Astrocyte (in vitro differentiated cells and primary cell): ENCODE results near the gene SLC16A7. TPM values are rescaled to one million over a fixed set of nuclear protein-coding genes. Genes with fewer than 3 reads are reported as not detected.
A peak's percentile ranks its signal among the peaks of the same experiment; 100 is the strongest.

Source experiments
- DNase-seq: peaks from one replicate; pipeline ENCODE4 v3.0.0-alpha.2; 2010; ENCODE audit warnings: low read depth
- FAIRE-seq: peaks from 2 replicates; lab custom pipeline; 2011; peaks lifted over from hg19 to GRCh38; lab: Jason Lieb, UNC
- H2AFZ ChIP-seq: 2 replicates; pipeline ENCODE4 v1.6.0; 2012; ENCODE audit warnings: low read depth, low read length, inconsistent platforms
- H3K27ac ChIP-seq: 2 replicates; pipeline ENCODE4 v1.5.1; 2011; ENCODE audit warnings: low read depth, low read length, inconsistent platforms
- H3K27me3 ChIP-seq: 2 replicates; pipeline ENCODE4 v1.6.0; 2011; ENCODE audit warnings: low read length, inconsistent platforms; ENCODE audit not compliant: insufficient read depth
- H3K36me3 ChIP-seq: 2 replicates; pipeline ENCODE4 v1.5.1; 2011; ENCODE audit warnings: low read length, inconsistent platforms; ENCODE audit not compliant: insufficient read depth
- H3K4me1 ChIP-seq: 2 replicates; pipeline ENCODE4 v1.5.1; 2011; ENCODE audit warnings: low read length, inconsistent platforms; ENCODE audit not compliant: insufficient read depth
- H3K4me2 ChIP-seq: 2 replicates; pipeline ENCODE4 v1.6.0; 2012; ENCODE audit warnings: low read length, inconsistent platforms
- H3K4me3 ChIP-seq: 2 replicates; pipeline ENCODE4 v1.5.1; 2011; ENCODE audit warnings: low read depth, mild to moderate bottlenecking, low read length, inconsistent platforms; ENCODE audit not compliant: insufficient read depth
- H3K79me2 ChIP-seq: 2 replicates; pipeline ENCODE4 v1.6.0; 2012; ENCODE audit warnings: mild to moderate bottlenecking, low read length, inconsistent platforms; ENCODE audit not compliant: insufficient read depth
- H3K9ac ChIP-seq: 2 replicates; pipeline ENCODE4 v1.6.0; 2012; ENCODE audit warnings: mild to moderate bottlenecking, low read length, inconsistent platforms
- H3K9me3 ChIP-seq: 2 replicates; pipeline ENCODE4 v1.5.1; 2012; ENCODE audit warnings: low read depth, mild to moderate bottlenecking, low read length, inconsistent platforms; ENCODE audit not compliant: insufficient read depth
- H4K20me1 ChIP-seq: 2 replicates; pipeline ENCODE4 v1.6.0; 2012; ENCODE audit warnings: low read length, inconsistent platforms; ENCODE audit not compliant: insufficient read depth
- H3K27ac Mint-ChIP-seq: one replicate; pipeline ENCODE4 v1.8.0; 2021; ENCODE audit warnings: mild to moderate bottlenecking, mixed read lengths; ENCODE audit not compliant: unreplicated experiment
- H3K27me3 Mint-ChIP-seq: one replicate; pipeline ENCODE4 v1.8.0; 2021; ENCODE audit warnings: low read depth, mixed read lengths; ENCODE audit not compliant: unreplicated experiment
- H3K36me3 Mint-ChIP-seq: one replicate; pipeline ENCODE4 v1.8.0; 2021; ENCODE audit warnings: low read depth, mixed read lengths; ENCODE audit not compliant: unreplicated experiment
- H3K4me1 Mint-ChIP-seq: one replicate; pipeline ENCODE4 v1.8.0; 2021; ENCODE audit warnings: low read depth, mixed read lengths; ENCODE audit not compliant: unreplicated experiment
- H3K4me3 Mint-ChIP-seq: one replicate; pipeline ENCODE4 v1.8.0; 2021; ENCODE audit warnings: mild to moderate bottlenecking, moderate library complexity, mixed read lengths; ENCODE audit not compliant: unreplicated experiment
- H3K9me3 Mint-ChIP-seq: one replicate; pipeline ENCODE4 v1.8.0; 2021; ENCODE audit warnings: mild to moderate bottlenecking, mixed read lengths; ENCODE audit not compliant: unreplicated experiment
- EZH2 ChIP-seq: IDR thresholded peaks from 2 replicates; pipeline ENCODE4 v1.6.1; 2012; ENCODE audit warnings: mild to moderate bottlenecking, low read length, inconsistent platforms; ENCODE audit not compliant: insufficient read depth
- total RNA-seq: library from RNA; stranded (reverse); gene quantifications from 2 replicates; pipeline ENCODE4 v1.2.1, GENCODE V29; 2021
- TF ChIP-seq, protein P1 (sequence below): IDR thresholded peaks from 2 replicates; pipeline ENCODE4 v1.5.1; 2011; ENCODE audit warnings: low read depth, mild to moderate bottlenecking, inconsistent platforms, low read length, moderate library complexity; ENCODE audit not compliant: insufficient read depth

The SLC16A7 gene
- total RNA-seq, 1 donor from 2014 or later = 4.5 TPM

DNA sequence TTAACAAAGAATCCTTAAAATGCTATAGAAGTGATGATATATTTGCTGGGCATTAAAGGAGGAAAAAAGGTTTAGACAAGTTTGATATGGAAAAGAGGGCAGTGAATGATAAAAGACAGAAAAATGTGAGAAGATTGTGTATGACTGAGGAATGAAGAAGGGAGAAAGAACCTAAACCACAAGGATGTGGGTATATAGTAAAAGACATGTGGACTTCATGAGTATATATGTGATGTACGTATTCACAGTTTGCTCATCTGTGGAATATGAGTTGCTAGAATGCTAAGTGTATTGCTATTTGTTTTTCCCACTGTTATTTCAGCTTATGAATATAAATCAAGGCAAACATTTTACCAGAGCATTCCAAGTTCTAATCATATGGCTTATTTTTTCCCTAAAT is 2.1 kb upstream of the SLC16A7 start:
- no peaks in the 10 kb centered on the region for H3K36me3 ChIP-seq
- no peak overlapping the region for H3K27ac ChIP-seq
- no peaks in the 10 kb centered on the region for H3K9me3 Mint-ChIP-seq
- H3K9me3 ChIP-seq = no peaks in the 10 kb centered on the region
- no peak overlapping the region for H3K9ac ChIP-seq
- no peaks in the 10 kb centered on the region for H3K36me3 Mint-ChIP-seq
- H4K20me1 ChIP-seq = no peaks in the 10 kb centered on the region
- no peaks in the 10 kb centered on the region for H3K79me2 ChIP-seq
- DNase-seq = no peak
- no peak for TF ChIP-seq EZH2
- TF ChIP-seq, protein P1, sequence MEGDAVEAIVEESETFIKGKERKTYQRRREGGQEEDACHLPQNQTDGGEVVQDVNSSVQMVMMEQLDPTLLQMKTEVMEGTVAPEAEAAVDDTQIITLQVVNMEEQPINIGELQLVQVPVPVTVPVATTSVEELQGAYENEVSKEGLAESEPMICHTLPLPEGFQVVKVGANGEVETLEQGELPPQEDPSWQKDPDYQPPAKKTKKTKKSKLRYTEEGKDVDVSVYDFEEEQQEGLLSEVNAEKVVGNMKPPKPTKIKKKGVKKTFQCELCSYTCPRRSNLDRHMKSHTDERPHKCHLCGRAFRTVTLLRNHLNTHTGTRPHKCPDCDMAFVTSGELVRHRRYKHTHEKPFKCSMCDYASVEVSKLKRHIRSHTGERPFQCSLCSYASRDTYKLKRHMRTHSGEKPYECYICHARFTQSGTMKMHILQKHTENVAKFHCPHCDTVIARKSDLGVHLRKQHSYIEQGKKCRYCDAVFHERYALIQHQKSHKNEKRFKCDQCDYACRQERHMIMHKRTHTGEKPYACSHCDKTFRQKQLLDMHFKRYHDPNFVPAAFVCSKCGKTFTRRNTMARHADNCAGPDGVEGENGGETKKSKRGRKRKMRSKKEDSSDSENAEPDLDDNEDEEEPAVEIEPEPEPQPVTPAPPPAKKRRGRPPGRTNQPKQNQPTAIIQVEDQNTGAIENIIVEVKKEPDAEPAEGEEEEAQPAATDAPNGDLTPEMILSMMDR = no peak
- peaks cover 2% of the 10 kb centered on the region for H3K4me1 Mint-ChIP-seq
- H3K4me3 ChIP-seq = no peak overlapping the region
- no peaks in the 10 kb centered on the region for H3K27me3 ChIP-seq
- H3K4me3 Mint-ChIP-seq = no peak overlapping the region
- H3K27me3 Mint-ChIP-seq = no peaks in the 10 kb centered on the region
- no peak overlapping the region for H3K4me2 ChIP-seq
- H2AFZ ChIP-seq = no peak overlapping the region
- H3K4me1 ChIP-seq = peaks cover 14% of the 10 kb centered on the region
- peak; percentile 17 for FAIRE-seq
- H3K27ac Mint-ChIP-seq = no peak overlapping the region

DNA sequence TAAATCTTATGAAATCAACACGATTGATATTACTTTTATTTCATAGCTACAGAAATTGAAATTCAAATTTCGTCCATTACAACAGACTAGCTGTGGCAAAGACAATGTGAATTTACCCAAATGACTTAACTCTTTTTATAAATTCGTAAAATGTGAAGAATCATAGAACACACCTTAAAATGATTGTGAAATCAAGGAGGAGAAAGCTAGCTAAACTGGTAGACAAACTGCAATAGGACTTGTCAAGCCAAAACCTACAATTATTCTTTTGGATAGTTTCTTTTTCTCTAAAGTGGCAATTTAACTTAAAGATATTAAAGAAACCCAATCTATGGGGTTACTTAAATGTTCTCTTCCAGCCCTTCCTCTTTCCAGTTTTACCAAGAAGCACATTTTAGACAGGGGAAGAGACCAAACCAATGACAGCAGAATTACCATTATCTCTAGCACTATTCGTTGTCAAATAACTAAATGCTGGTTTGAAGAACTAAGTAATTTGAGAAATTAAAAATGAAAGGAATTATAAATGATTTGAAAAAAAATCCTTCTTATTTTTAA is 807 bp upstream of the SLC16A7 start:
- no peaks in the 10 kb centered on the region for H3K36me3 ChIP-seq
- peak overlapping the region; percentile 90 for H2AFZ ChIP-seq
- H3K79me2 ChIP-seq = no peaks in the 10 kb centered on the region
- no peaks in the 10 kb centered on the region for H3K9me3 ChIP-seq
- H3K36me3 Mint-ChIP-seq = no peaks in the 10 kb centered on the region
- H3K27ac ChIP-seq = no peak overlapping the region
- no peaks in the 10 kb centered on the region for H3K27me3 ChIP-seq
- DNase-seq = no peak
- H3K27me3 Mint-ChIP-seq = no peaks in the 10 kb centered on the region
- H4K20me1 ChIP-seq = no peaks in the 10 kb centered on the region
- TF ChIP-seq, protein P1 = no peak
- TF ChIP-seq EZH2 = no peak
- FAIRE-seq = no peak
- H3K4me1 Mint-ChIP-seq = peaks cover 2% of the 10 kb centered on the region
- peak overlapping the region; percentile 81 for H3K4me3 ChIP-seq
- H3K9ac ChIP-seq = peak overlapping the region; percentile 89
- H3K4me1 ChIP-seq = peaks cover 14% of the 10 kb centered on the region
- peak overlapping the region; percentile 78 for H3K4me3 Mint-ChIP-seq
- peak overlapping the region; percentile 96 for H3K4me2 ChIP-seq
- H3K9me3 Mint-ChIP-seq = no peaks in the 10 kb centered on the region
- H3K27ac Mint-ChIP-seq = no peak overlapping the region

- no peak for TF ChIP-seq EZH2
- no peaks in the 10 kb centered on the region for H3K27me3 ChIP-seq
- H3K4me3 ChIP-seq = peak overlapping the region; percentile 81
- H3K9me3 Mint-ChIP-seq = no peaks in the 10 kb centered on the region
- H3K9me3 ChIP-seq = no peaks in the 10 kb centered on the region
- peaks cover 14% of the 10 kb centered on the region for H3K4me1 ChIP-seq
- H3K4me1 Mint-ChIP-seq = peaks cover 2% of the 10 kb centered on the region
- peak overlapping the region; percentile 96 for H3K4me2 ChIP-seq
- peak overlapping the region; percentile 32 for H3K27ac ChIP-seq
- peak overlapping the region; percentile 78 for H3K4me3 Mint-ChIP-seq
- H3K79me2 ChIP-seq = no peaks in the 10 kb centered on the region
- peak overlapping the region; percentile 89 for H3K9ac ChIP-seq
- no peak overlapping the region for H3K27ac Mint-ChIP-seq
- FAIRE-seq (no peak), DNase-seq (no peak)
- no peaks in the 10 kb centered on the region for H3K36me3 Mint-ChIP-seq
- H3K36me3 ChIP-seq = no peaks in the 10 kb centered on the region
- peak overlapping the region; percentile 90 for H2AFZ ChIP-seq
- H3K27me3 Mint-ChIP-seq = no peaks in the 10 kb centered on the region
- H4K20me1 ChIP-seq = no peaks in the 10 kb centered on the region
Observed at GRCh38 chr12:59595565-59595882, 305 bp upstream of the SLC16A7 start.
